ENCODE measurements around the gene FLT4.
"Not testable (repeated sequence)": the region's sequence is repeated elsewhere in the genome, so short reads cannot be mapped to it uniquely, and the experiment has no call there.

Gene FLT4

GRCh38 chr5:180670157-180670556 lies 20.8 kb upstream of the FLT4 start:
- DNase-seq (ENCODE audit: low spot score) = no peak

- no peak for DNase-seq (ENCODE audit: low spot score)
These were observed 20.3 kb upstream of the FLT4 start for GRCh38 chr5:180669661-180670060.

GRCh38 chr5:180668835-180669596 lies 19.6 kb upstream of the FLT4 start:
- no peak for DNase-seq (ENCODE audit: low spot score)

GRCh38 chr5:180666812-180667211 lies 17.4 kb upstream of the FLT4 start:
- no peak for DNase-seq (ENCODE audit: low spot score)

GRCh38 chr5:180665682-180666404 lies 16.4 kb upstream of the FLT4 start:
- no peak for DNase-seq (ENCODE audit: low spot score)

GRCh38 chr5:180658774-180659564 lies 9.6 kb upstream of the FLT4 start:
- DNase-seq (ENCODE audit: low spot score) = no peak

GRCh38 chr5:180655243-180655642 lies 5.8 kb upstream of the FLT4 start:
- not testable (repeated sequence) for DNase-seq (ENCODE audit: low spot score)

GRCh38 chr5:180652771-180653170 lies 3.4 kb upstream of the FLT4 start:
- peak; percentile 2 for DNase-seq (ENCODE audit: low spot score)

GRCh38 chr5:180652346-180652745 lies 2.9 kb upstream of the FLT4 start:
- no peak for DNase-seq (ENCODE audit: low spot score)

GRCh38 chr5:180648658-180649296 lies 623 bp downstream of the FLT4 start:
- no peak for DNase-seq (ENCODE audit: low spot score)

- no peak for DNase-seq (ENCODE audit: low spot score)
These were observed 1.4 kb downstream of the FLT4 start for GRCh38 chr5:180647941-180648500.

- DNase-seq (ENCODE audit: low spot score) = no peak
These were observed 1.9 kb downstream of the FLT4 start for GRCh38 chr5:180647465-180647864.

GRCh38 chr5:180646963-180647305 lies 2.5 kb downstream of the FLT4 start:
- DNase-seq (ENCODE audit: low spot score) = no peak

GRCh38 chr5:180646289-180646962 lies 3.0 kb downstream of the FLT4 start:
- DNase-seq (ENCODE audit: low spot score) = no peak

GRCh38 chr5:180645274-180646204 lies 3.9 kb downstream of the FLT4 start:
- no peak for DNase-seq (ENCODE audit: low spot score)

- no peak for DNase-seq (ENCODE audit: low spot score)
These were observed 4.6 kb downstream of the FLT4 start for GRCh38 chr5:180644825-180645273.

- no peak for DNase-seq (ENCODE audit: low spot score)
These were observed 5.1 kb downstream of the FLT4 start for GRCh38 chr5:180644129-180644824.

- no peak for DNase-seq (ENCODE audit: low spot score)
These were observed 6.1 kb downstream of the FLT4 start for GRCh38 chr5:180643191-180643851.

- no peak for DNase-seq (ENCODE audit: low spot score)
These were observed 6.6 kb downstream of the FLT4 start for GRCh38 chr5:180642779-180643178.
